ENCODE measurements around the gene BTBD17. TPM values are rescaled to one million over a fixed set of nuclear protein-coding genes. Genes with fewer than 3 reads are reported as not detected.

BTBD17 gene
- polyA plus RNA-seq, 3 donors: not detected

- Histone ChIP-seq H3K9me3 (replicated peaks in 1 of 2; ENCODE audit: control insufficient read depth in 1 of 2, insufficient read depth in 1 of 2, low read length in 2 of 2) (no peaks in the 10 kb centered on the region), H4K20me1 (ENCODE audit: insufficient read depth, low read length) (no peaks in the 10 kb centered on the region), H3K9ac (ENCODE audit: insufficient read depth, low read length, poor library complexity, severe bottlenecking) (no peak overlapping the region), H3K36me3 (replicated peaks in 1 of 2; ENCODE audit: control insufficient read depth in 1 of 2, insufficient read depth in 2 of 2, low read length in 2 of 2) (no peaks in the 10 kb centered on the region), H3K4me1 (ENCODE audit: control insufficient read depth in 1 of 2, insufficient read depth in 2 of 2, low read length in 2 of 2) (peaks cover 4 to 7% of the 10 kb centered on the region in 2 donors), H3K4me3 (replicated peaks in 1 of 3; ENCODE audit: low read depth in 2 of 3, low read length in 3 of 3) (no peak overlapping the region), H3K27me3 (ENCODE audit: control insufficient read depth in 2 of 2, insufficient read depth in 2 of 2, low read length in 2 of 2) (no peaks in the 10 kb centered on the region), H3K4me2 (replicated peaks; ENCODE audit: extremely low read depth, low read length, poor library complexity, severe bottlenecking) (no peak overlapping the region), H3K79me2 (ENCODE audit: insufficient read depth, low read length) (no peaks in the 10 kb centered on the region), H3K27ac (ENCODE audit: low read depth in 1 of 2, low read length in 2 of 2) (no peak overlapping the region), H2AFZ (ENCODE audit: insufficient read depth, low read depth, low read length, poor library complexity, severe bottlenecking) (no peak overlapping the region)
- DNase-seq: peak in 1 of 3 donors; percentile 12
- no peaks in the 10 kb centered on the region for H3K9me3 Mint-ChIP-seq
- intact Hi-C loops (cut with micrococcal nuclease): loop anchor here (5.0 to 10.0 kb wide), 6 partner anchors 117 to 490 kb away; partner anchors contain the start of gene RAB37 (in 2 of the 2)
- peaks cover 5% of the 10 kb centered on the region for H3K4me1 Mint-ChIP-seq
- TF ChIP-seq CTCF (IDR thresholded peaks at IDR 0.05): no peak
- H3K27ac Mint-ChIP-seq: no peak overlapping the region
- peaks cover 7 to 11% (median 9%) of the 10 kb centered on the region in 3 donors for H3K27me3 Mint-ChIP-seq (ENCODE audit: low read depth in 3 of 3)
- no peaks in the 10 kb centered on the region for H3K36me3 Mint-ChIP-seq
- H3K4me3 Mint-ChIP-seq: no peak overlapping the region
- WGBS (ENCODE audit: insufficient coverage): 82% methylated on average over 2 of the region's 3 CpGs
These were observed 13.2 kb upstream of the BTBD17 start for GRCh38 chr17:74374858-74375257.

GRCh38 chr17:74373838-74374606 lies 12.4 kb upstream of the BTBD17 start:
- Histone ChIP-seq H3K36me3 (replicated peaks in 1 of 2; ENCODE audit: control insufficient read depth in 1 of 2, insufficient read depth in 2 of 2, low read length in 2 of 2) (no peaks in the 10 kb centered on the region), H3K9me3 (replicated peaks in 1 of 2; ENCODE audit: control insufficient read depth in 1 of 2, insufficient read depth in 1 of 2, low read length in 2 of 2) (no peaks in the 10 kb centered on the region), H2AFZ (ENCODE audit: insufficient read depth, low read depth, low read length, poor library complexity, severe bottlenecking) (no peak overlapping the region), H3K27me3 (ENCODE audit: control insufficient read depth in 2 of 2, insufficient read depth in 2 of 2, low read length in 2 of 2) (no peaks in the 10 kb centered on the region), H3K9ac (ENCODE audit: insufficient read depth, low read length, poor library complexity, severe bottlenecking) (no peak overlapping the region), H3K27ac (ENCODE audit: low read depth in 1 of 2, low read length in 2 of 2) (no peak overlapping the region), H4K20me1 (ENCODE audit: insufficient read depth, low read length) (no peaks in the 10 kb centered on the region), H3K79me2 (ENCODE audit: insufficient read depth, low read length) (no peaks in the 10 kb centered on the region), H3K4me3 (replicated peaks in 1 of 3; ENCODE audit: low read depth in 2 of 3, low read length in 3 of 3) (no peak overlapping the region), H3K4me2 (replicated peaks; ENCODE audit: extremely low read depth, low read length, poor library complexity, severe bottlenecking) (no peak overlapping the region), H3K4me1 (ENCODE audit: control insufficient read depth in 1 of 2, insufficient read depth in 2 of 2, low read length in 2 of 2) (peaks cover 6 to 8% of the 10 kb centered on the region in 2 donors)
- no peak for DNase-seq
- WGBS (ENCODE audit: insufficient coverage): 98% methylated on average over 5 of the region's 15 CpGs
- Mint-ChIP-seq H3K9me3 (no peaks in the 10 kb centered on the region), H3K36me3 (no peaks in the 10 kb centered on the region), H3K27ac (peak overlapping the region in 1 of 7 donors; percentile 35), H3K4me1 (peaks cover 6% of the 10 kb centered on the region), H3K4me3 (no peak overlapping the region), H3K27me3 (ENCODE audit: low read depth in 3 of 3) (peaks cover 7 to 13% (median 12%) of the 10 kb centered on the region in 3 donors)
- TF ChIP-seq CTCF (IDR thresholded peaks at IDR 0.05): no peak
- intact Hi-C loops (cut with micrococcal nuclease): loop anchor here (10.0 kb wide), 3 partner anchors 271 to 491 kb away; partner anchors contain the start of gene RAB37 (in 1 of the 2)

Measured in CD14-positive monocyte (primary cell).